Astrocyte (in vitro differentiated cells and primary cell): ENCODE measurements around the gene CEP162.

ENCODE experiments used
- EZH2 ChIP-seq: IDR thresholded peaks from 2 replicates; pipeline ENCODE4 v1.6.1; 2012; ENCODE audit warnings: mild to moderate bottlenecking, low read length, inconsistent platforms; ENCODE audit not compliant: insufficient read depth
- TF ChIP-seq, protein P1 (sequence below): IDR thresholded peaks from 2 replicates; pipeline ENCODE4 v1.5.1; 2011; ENCODE audit warnings: low read depth, mild to moderate bottlenecking, inconsistent platforms, low read length, moderate library complexity; ENCODE audit not compliant: insufficient read depth

GRCh38 chr6:84095156-84095555, 132.3 kb downstream of the CEP162 start:
- TF ChIP-seq, protein P1, sequence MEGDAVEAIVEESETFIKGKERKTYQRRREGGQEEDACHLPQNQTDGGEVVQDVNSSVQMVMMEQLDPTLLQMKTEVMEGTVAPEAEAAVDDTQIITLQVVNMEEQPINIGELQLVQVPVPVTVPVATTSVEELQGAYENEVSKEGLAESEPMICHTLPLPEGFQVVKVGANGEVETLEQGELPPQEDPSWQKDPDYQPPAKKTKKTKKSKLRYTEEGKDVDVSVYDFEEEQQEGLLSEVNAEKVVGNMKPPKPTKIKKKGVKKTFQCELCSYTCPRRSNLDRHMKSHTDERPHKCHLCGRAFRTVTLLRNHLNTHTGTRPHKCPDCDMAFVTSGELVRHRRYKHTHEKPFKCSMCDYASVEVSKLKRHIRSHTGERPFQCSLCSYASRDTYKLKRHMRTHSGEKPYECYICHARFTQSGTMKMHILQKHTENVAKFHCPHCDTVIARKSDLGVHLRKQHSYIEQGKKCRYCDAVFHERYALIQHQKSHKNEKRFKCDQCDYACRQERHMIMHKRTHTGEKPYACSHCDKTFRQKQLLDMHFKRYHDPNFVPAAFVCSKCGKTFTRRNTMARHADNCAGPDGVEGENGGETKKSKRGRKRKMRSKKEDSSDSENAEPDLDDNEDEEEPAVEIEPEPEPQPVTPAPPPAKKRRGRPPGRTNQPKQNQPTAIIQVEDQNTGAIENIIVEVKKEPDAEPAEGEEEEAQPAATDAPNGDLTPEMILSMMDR = no peak
- no peak for TF ChIP-seq EZH2
